ENCODE measurements around the gene UNC119. TPM values are rescaled to one million over a fixed set of nuclear protein-coding genes. Genes with fewer than 3 reads are reported as not detected.

The UNC119 gene
- polyA plus RNA-seq, 3 donors = 77.5 to 189 (median 80.2) TPM

DNA sequence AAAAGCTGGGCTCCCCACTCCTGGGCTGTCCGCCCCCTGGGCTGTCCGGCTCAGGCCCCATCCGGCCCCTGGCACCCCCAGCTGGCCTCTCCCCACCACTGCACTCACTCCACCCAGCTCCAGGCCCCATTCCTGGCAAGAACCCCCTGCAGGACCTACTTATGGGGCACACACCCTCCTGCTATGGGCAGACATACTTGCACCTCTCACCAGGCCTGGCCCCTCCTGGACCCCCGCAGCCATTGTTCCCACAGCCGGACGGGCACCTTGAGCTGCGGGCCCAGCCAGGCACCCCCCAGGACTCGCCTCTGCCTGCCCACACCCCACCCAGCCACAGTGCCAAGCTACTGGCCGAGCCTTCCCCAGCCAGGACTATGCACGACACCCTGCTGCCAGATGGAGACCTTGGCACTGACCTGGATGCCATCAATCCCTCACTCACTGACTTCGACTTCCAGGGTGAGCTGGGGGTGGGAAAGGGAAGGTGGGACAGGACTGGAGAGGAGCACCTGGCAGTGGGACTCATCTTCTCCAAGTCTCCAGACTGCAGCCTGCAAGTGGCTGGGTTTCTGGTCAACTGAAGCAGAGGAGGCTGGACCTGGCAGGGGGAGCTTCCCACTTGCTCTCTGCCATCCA, 17.6 kb downstream of the UNC119 start:
- Histone ChIP-seq H3K27me3 (ENCODE audit: control insufficient read depth in 2 of 2, insufficient read depth in 2 of 2, low read length in 2 of 2) (no peaks in the 10 kb centered on the region), H3K4me1 (ENCODE audit: control insufficient read depth in 1 of 2, insufficient read depth in 2 of 2, low read length in 2 of 2) (no peaks in the 10 kb centered on the region), H3K4me3 (replicated peaks in 1 of 3; ENCODE audit: low read depth in 2 of 3, low read length in 3 of 3) (no peak overlapping the region), H4K20me1 (ENCODE audit: insufficient read depth, low read length) (no peaks in the 10 kb centered on the region), H3K36me3 (replicated peaks in 1 of 2; ENCODE audit: control insufficient read depth in 1 of 2, insufficient read depth in 2 of 2, low read length in 2 of 2) (no peaks in the 10 kb centered on the region), H3K4me2 (replicated peaks; ENCODE audit: extremely low read depth, low read length, poor library complexity, severe bottlenecking) (no peak overlapping the region), H3K9me3 (replicated peaks in 1 of 2; ENCODE audit: control insufficient read depth in 1 of 2, insufficient read depth in 1 of 2, low read length in 2 of 2) (no peaks in the 10 kb centered on the region), H3K27ac (ENCODE audit: low read depth in 1 of 2, low read length in 2 of 2) (no peak overlapping the region), H2AFZ (ENCODE audit: insufficient read depth, low read depth, low read length, poor library complexity, severe bottlenecking) (no peak overlapping the region), H3K79me2 (ENCODE audit: insufficient read depth, low read length) (no peaks in the 10 kb centered on the region), H3K9ac (ENCODE audit: insufficient read depth, low read length, poor library complexity, severe bottlenecking) (no peak overlapping the region)
- Mint-ChIP-seq H3K27ac (no peak overlapping the region), H3K4me1 (no peaks in the 10 kb centered on the region), H3K27me3 (ENCODE audit: low read depth in 3 of 3) (peaks cover 2 to 7% (median 5%) of the 10 kb centered on the region in 3 donors), H3K9me3 (no peaks in the 10 kb centered on the region), H3K4me3 (no peak overlapping the region), H3K36me3 (no peaks in the 10 kb centered on the region)
- no peak for TF ChIP-seq CTCF (IDR thresholded peaks at IDR 0.05)
- intact Hi-C loops (cut with micrococcal nuclease) = no loop called here
- DNase-seq = no peak
- WGBS (ENCODE audit: insufficient coverage) = 95% methylated on average over 8 of the region's 11 CpGs

DNA sequence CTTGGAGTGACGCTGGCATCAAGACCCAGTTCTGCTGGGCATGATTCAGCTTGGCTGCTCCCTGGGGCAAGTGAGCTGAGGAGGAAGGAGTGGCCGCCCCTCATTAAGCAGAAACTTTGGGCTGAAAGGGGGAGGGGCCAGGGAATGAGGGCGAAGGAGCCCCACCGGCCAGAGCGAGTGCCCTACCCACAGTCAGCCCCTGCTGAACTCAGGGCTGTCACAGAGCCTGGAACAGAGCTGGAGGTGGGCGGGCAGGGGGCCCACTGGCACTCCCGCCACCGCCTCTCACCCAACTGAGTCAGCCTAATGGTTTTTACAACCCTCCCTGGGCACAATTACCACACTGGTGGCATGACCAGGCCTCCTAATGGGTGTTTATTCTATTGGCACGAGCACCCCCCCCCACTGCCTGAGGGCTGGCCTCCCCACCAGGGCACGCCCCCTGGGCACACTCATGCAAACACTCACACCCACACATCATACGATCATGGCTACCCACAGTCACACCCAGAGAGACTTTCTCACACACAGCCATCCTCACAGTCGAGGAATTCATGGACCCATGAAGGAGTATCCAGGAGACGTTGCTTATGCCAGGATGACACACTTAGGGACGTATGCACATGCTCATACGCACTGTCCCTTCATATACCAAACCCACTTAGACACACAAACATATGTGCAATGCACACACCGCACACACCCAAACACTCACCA, 19.2 kb downstream of the UNC119 start:
- Mint-ChIP-seq H3K9me3 (no peaks in the 10 kb centered on the region), H3K27ac (no peak overlapping the region), H3K27me3 (ENCODE audit: low read depth in 3 of 3) (peaks cover 2 to 10% (median 5%) of the 10 kb centered on the region in 3 donors), H3K4me3 (no peak overlapping the region), H3K36me3 (no peaks in the 10 kb centered on the region), H3K4me1 (no peaks in the 10 kb centered on the region)
- DNase-seq = no peak
- Histone ChIP-seq H3K9me3 (replicated peaks in 1 of 2; ENCODE audit: control insufficient read depth in 1 of 2, insufficient read depth in 1 of 2, low read length in 2 of 2) (no peaks in the 10 kb centered on the region), H3K36me3 (replicated peaks in 1 of 2; ENCODE audit: control insufficient read depth in 1 of 2, insufficient read depth in 2 of 2, low read length in 2 of 2) (no peaks in the 10 kb centered on the region), H3K9ac (ENCODE audit: insufficient read depth, low read length, poor library complexity, severe bottlenecking) (no peak overlapping the region), H3K4me1 (ENCODE audit: control insufficient read depth in 1 of 2, insufficient read depth in 2 of 2, low read length in 2 of 2) (no peaks in the 10 kb centered on the region), H3K79me2 (ENCODE audit: insufficient read depth, low read length) (no peaks in the 10 kb centered on the region), H2AFZ (ENCODE audit: insufficient read depth, low read depth, low read length, poor library complexity, severe bottlenecking) (no peak overlapping the region), H3K27ac (ENCODE audit: low read depth in 1 of 2, low read length in 2 of 2) (no peak overlapping the region), H3K4me3 (replicated peaks in 1 of 3; ENCODE audit: low read depth in 2 of 3, low read length in 3 of 3) (no peak overlapping the region), H4K20me1 (ENCODE audit: insufficient read depth, low read length) (no peaks in the 10 kb centered on the region), H3K27me3 (ENCODE audit: control insufficient read depth in 2 of 2, insufficient read depth in 2 of 2, low read length in 2 of 2) (no peaks in the 10 kb centered on the region), H3K4me2 (replicated peaks; ENCODE audit: extremely low read depth, low read length, poor library complexity, severe bottlenecking) (no peak overlapping the region)
- WGBS (ENCODE audit: insufficient coverage) = 91% methylated on average over 14 of the region's 16 CpGs
- intact Hi-C loops (cut with micrococcal nuclease) = no loop called here
- no peak for TF ChIP-seq CTCF (IDR thresholded peaks at IDR 0.05)

Data from CD14-positive monocyte (primary cell).